OCI-LY3 (cell line): ENCODE measurements around the gene ZNF329.

Experiments
- H2AFZ ChIP-seq: fragments of 200-600, 300-600 bp; shearing (Covaris generic); 2 replicates; pipeline ENCODE4 v1.6.0; 2014; ENCODE audit warnings: antibody characterized with exemption, low read depth, low read length
- H3K27ac ChIP-seq: fragments of 200-600, 300-600 bp; sonication (generic); 2 replicates; pipeline ENCODE4 v1.5.1; 2014; ENCODE audit warnings: mild to moderate bottlenecking, low read length, moderate library complexity, mixed read lengths
- H3K27me3 ChIP-seq: fragments of 200-600, 300-600 bp; sonication (generic); 2 replicates; pipeline ENCODE4 v1.6.1; 2014; ENCODE audit warnings: low read depth, low read length, mixed read lengths
- H3K36me3 ChIP-seq: fragments of 200-600, 300-600 bp; sonication (generic); replicated peaks from 2 replicates; pipeline ENCODE3; 2014; ENCODE audit warnings: low read depth, low read length, mixed read lengths
- H3K4me1 ChIP-seq: fragments of 300-600, 200-600 bp; sonication (generic); 2 replicates; pipeline ENCODE4 v1.6.1; 2014; ENCODE audit warnings: low read length, mixed read lengths
- H3K4me2 ChIP-seq: fragments of 200-600, 300-600 bp; sonication (generic); 2 replicates; pipeline ENCODE4 v1.6.1; 2014; ENCODE audit warnings: low read length, mixed read lengths
- H3K4me3 ChIP-seq: fragments of 300-600, 200-600 bp; sonication (generic); 2 replicates; pipeline ENCODE4 v1.5.1; 2014; ENCODE audit warnings: antibody characterized with exemption, mild to moderate bottlenecking, low read length, moderate library complexity
- H3K79me2 ChIP-seq: fragments of 300-600, 200-600 bp; shearing (Covaris generic); 2 replicates; pipeline ENCODE4 v1.6.1; 2014; ENCODE audit warnings: mild to moderate bottlenecking, low read length, mixed read lengths
- H3K9ac ChIP-seq: fragments of 300-600, 200-600 bp; shearing (Covaris generic); 2 replicates; pipeline ENCODE4 v1.6.0; 2014; ENCODE audit warnings: mild to moderate bottlenecking, low read length, moderate library complexity
- H3K9me3 ChIP-seq: fragments of 200-600, 300-600 bp; shearing (Covaris generic); 2 replicates; pipeline ENCODE4 v1.6.1; 2014; ENCODE audit warnings: low read length, mixed read lengths; ENCODE audit not compliant: insufficient read depth
- H4K20me1 ChIP-seq: fragments of 200-600, 300-600 bp; sonication (generic); 2 replicates; pipeline ENCODE4 v1.6.1; 2016; ENCODE audit warnings: low read length, mixed read lengths; ENCODE audit not compliant: insufficient read depth
- EZH2phosphoT487 ChIP-seq: fragments of 200-600 bp; shearing (Covaris generic); IDR thresholded peaks from 2 replicates; pipeline ENCODE4 v1.6.1; 2018; ENCODE audit warnings: antibody characterized with exemption, mixed run types, low read depth
- TF ChIP-seq, protein P1 (sequence below): fragments of 200-600, 300-600 bp; sonication (generic); IDR thresholded peaks from 2 replicates; pipeline ENCODE4 v1.5.1; 2014; ENCODE audit warnings: antibody characterized with exemption, low read length, low read depth

The ZNF329 gene

DNA sequence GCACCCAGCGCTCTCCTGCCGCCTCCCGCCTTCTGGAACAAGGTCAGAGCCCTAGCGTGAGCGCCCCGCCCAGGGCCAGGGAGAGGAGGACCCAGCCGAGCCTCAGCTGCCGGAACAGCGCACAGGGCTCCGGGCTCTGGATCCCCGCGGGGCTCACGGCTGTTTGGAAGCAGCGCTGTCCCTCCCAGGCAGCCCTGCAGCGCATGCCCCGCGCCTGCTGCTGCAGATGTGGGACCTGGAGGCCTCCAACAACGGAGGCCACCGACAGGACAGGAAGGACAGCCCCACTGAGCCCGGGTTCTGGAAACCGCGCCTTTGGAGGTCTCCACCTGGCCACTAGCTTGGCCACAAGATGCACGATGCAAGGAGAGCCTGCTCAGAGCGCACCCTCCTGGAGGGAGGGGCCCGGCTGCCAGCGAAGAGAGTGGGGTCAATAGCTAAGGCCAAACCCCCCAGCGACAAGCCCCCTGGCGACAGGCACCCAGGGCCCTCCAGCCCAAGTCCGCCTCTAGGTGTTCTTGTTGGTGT, 65.2 kb downstream of the ZNF329 start:
- Histone ChIP-seq H3K4me1 (no peaks in the 10 kb centered on the region), H3K79me2 (no peaks in the 10 kb centered on the region), H3K9me3 (peaks cover 36% of the 10 kb centered on the region), H4K20me1 (no peaks in the 10 kb centered on the region), H3K4me3 (no peak overlapping the region), H3K27ac (no peak overlapping the region), H3K4me2 (no peak overlapping the region), H3K9ac (no peak overlapping the region), H3K36me3 (no peaks in the 10 kb centered on the region), H3K27me3 (no peaks in the 10 kb centered on the region), H2AFZ (no peak overlapping the region)
- no peak for TF ChIP-seq EZH2phosphoT487
- TF ChIP-seq, protein P1, sequence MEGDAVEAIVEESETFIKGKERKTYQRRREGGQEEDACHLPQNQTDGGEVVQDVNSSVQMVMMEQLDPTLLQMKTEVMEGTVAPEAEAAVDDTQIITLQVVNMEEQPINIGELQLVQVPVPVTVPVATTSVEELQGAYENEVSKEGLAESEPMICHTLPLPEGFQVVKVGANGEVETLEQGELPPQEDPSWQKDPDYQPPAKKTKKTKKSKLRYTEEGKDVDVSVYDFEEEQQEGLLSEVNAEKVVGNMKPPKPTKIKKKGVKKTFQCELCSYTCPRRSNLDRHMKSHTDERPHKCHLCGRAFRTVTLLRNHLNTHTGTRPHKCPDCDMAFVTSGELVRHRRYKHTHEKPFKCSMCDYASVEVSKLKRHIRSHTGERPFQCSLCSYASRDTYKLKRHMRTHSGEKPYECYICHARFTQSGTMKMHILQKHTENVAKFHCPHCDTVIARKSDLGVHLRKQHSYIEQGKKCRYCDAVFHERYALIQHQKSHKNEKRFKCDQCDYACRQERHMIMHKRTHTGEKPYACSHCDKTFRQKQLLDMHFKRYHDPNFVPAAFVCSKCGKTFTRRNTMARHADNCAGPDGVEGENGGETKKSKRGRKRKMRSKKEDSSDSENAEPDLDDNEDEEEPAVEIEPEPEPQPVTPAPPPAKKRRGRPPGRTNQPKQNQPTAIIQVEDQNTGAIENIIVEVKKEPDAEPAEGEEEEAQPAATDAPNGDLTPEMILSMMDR = no peak

DNA sequence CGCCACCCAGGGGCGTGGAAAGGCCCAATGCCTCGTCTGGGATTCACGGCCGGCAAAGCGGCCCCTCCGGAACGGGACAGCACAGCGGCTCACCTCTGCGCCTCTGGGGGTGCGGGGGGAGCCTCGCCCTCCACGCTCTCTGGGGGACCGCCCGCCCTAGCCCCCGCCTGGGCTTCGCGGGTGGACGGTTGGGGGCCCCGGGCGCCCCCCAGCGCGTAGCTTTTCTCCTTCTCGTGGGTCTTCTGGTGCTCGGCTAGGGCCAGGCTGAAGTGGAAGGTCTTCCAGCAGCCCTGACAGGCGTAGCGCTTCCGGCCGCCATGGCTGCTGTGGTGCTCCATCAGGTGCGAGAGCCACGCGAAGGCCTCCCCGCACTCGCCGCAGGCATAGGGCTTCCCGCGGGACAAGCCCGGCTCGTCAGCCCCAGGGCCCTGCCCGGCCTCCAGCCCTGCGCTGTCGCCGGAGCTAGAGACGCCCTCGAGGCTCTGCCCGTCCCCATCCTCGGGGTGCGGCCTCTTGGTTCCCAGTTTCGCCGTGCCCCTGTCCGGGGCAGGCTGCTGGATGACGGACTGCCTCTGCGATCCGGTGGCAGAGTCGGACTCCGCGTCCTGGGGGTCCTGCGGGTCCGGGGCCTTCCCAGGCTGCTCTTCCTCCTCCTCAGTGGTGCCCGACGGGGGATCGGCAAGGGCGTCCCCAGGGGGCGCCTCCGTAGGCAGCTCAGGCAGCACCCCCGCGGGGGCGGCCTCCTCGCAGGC, 65.8 kb downstream of the ZNF329 start:
- Histone ChIP-seq H3K27me3 (no peaks in the 10 kb centered on the region), H3K4me3 (no peak overlapping the region), H3K9ac (no peak overlapping the region), H4K20me1 (no peaks in the 10 kb centered on the region), H2AFZ (no peak overlapping the region), H3K9me3 (peaks cover 31% of the 10 kb centered on the region), H3K36me3 (no peaks in the 10 kb centered on the region), H3K27ac (no peak overlapping the region), H3K4me1 (no peaks in the 10 kb centered on the region), H3K4me2 (no peak overlapping the region), H3K79me2 (no peaks in the 10 kb centered on the region)
- TF ChIP-seq EZH2phosphoT487 = no peak
- TF ChIP-seq, protein P1 = no peak

DNA sequence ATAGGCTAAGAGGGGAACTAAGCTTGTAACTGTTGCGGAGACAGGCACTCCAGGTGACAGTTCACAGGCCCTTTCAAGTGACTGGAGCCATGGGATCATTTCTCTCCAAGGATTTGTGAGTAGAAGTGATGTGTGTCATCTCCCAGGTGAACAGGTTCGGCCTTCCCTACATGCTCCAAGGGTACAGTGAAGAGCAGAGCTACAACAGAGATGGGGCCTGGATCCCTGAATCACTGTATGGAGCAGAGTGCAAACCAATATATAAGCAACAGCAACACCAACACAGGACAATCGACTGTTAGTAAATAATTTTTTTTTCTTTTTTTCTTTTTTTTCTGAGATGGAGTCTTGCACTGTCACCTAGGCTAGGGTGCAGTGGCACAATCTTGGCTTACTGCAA, 67.6 kb downstream of the ZNF329 start:
- H3K36me3 ChIP-seq = no peaks in the 10 kb centered on the region
- no peaks in the 10 kb centered on the region for H3K79me2 ChIP-seq
- no peak overlapping the region for H3K4me3 ChIP-seq
- TF ChIP-seq, protein P1 = no peak
- TF ChIP-seq EZH2phosphoT487 = no peak
- H3K4me2 ChIP-seq = no peak overlapping the region
- no peak overlapping the region for H3K9ac ChIP-seq
- H3K27me3 ChIP-seq = no peaks in the 10 kb centered on the region
- no peaks in the 10 kb centered on the region for H4K20me1 ChIP-seq
- no peak overlapping the region for H2AFZ ChIP-seq
- no peaks in the 10 kb centered on the region for H3K4me1 ChIP-seq
- no peak overlapping the region for H3K27ac ChIP-seq
- peaks cover 26% of the 10 kb centered on the region for H3K9me3 ChIP-seq

DNA sequence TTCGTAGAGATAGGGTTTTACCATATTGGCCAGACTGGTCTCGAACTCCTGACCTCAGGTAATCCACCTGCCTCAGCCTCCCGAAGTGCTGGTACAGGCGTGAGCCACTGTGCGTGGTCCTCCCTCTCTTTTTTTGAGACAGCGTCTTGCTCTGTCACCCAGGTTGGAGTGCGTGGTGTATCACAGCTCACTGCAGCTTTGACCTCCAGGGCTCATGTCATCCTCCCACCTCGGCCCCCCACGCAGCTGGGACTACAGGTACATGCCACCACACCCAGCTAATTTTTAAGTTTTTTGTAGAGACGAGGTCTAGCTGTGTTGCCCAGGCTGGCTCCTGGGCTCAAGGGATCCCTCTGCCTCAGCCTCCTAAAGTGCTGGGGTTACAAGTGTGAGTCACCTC, 70.8 kb downstream of the ZNF329 start:
- peaks cover 10% of the 10 kb centered on the region; the same call in 1 of the 2 replicates for H3K9me3 ChIP-seq

More for the DNA sequence above, 70.8 kb downstream of the ZNF329 start:
- no peaks in the 10 kb centered on the region for H3K27me3 ChIP-seq
- no peaks in the 10 kb centered on the region for H4K20me1 ChIP-seq
- no peaks in the 10 kb centered on the region for H3K36me3 ChIP-seq
- no peak overlapping the region for H2AFZ ChIP-seq
- no peak overlapping the region for H3K4me2 ChIP-seq
- TF ChIP-seq EZH2phosphoT487 = no peak
- TF ChIP-seq, protein P1 = no peak
- H3K27ac ChIP-seq = no peak overlapping the region
- no peaks in the 10 kb centered on the region for H3K4me1 ChIP-seq
- H3K9ac ChIP-seq = no peak overlapping the region
- no peaks in the 10 kb centered on the region for H3K79me2 ChIP-seq
- no peak overlapping the region for H3K4me3 ChIP-seq
